ENCODE measurements around the gene MOB3A.

MOB3A gene

DNA sequence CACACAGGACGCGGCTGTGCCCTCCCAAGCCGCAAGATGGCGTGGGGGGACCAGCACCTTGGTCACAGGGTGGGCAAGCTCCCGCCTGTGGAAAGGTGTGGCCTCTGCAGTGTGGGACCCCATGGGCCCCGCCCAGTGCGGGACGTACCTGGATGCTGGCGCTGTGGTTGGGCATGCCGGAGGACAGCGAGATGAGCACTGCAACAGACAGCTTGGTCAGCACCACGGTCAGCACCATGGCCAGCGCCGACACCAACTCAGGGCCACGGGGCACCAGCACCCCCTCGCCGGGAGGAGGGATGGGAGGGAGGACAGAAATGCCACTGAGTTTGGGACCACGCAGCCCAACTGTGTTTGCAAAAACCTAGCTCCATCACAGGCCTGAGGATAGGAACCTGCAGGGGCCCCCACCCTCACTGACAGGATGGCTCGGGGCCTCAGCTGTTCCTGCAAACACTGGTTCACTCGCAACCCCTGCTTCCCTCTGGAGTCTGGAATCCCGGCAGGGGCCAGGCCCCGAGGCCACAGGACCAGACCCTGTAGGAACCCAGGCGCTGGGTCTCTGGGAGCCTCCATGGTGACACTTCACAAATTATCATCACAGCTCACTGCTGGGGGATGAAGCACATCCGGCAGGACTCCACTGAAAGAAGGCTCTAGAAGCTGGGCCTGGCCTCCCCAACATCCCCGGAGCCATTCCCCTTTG is 27.7 kb upstream of the MOB3A start:
- no peak for DNase-seq (ENCODE audit: low read depth in 2 of 2)

DNA sequence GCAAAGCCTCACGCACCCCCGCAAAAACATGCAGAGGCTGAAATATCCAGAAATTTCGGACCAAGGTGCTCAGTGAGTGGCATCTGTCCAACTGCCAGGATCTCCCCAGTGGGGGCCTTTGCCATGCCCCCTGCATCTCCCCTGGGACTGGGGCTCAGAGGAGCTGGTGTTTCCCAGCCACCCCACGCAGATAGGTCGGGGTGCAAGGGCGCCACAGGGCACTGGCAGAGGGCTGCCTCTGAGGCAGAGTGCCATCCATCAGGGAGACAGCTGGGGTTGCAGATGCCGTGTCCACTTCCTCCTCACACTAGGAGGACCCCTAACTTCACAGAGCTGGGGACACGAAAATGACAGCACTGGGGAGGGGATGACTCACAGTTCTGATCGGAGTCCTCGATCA is 26.9 kb upstream of the MOB3A start:
- no peak for DNase-seq (ENCODE audit: low read depth in 2 of 2)

DNA sequence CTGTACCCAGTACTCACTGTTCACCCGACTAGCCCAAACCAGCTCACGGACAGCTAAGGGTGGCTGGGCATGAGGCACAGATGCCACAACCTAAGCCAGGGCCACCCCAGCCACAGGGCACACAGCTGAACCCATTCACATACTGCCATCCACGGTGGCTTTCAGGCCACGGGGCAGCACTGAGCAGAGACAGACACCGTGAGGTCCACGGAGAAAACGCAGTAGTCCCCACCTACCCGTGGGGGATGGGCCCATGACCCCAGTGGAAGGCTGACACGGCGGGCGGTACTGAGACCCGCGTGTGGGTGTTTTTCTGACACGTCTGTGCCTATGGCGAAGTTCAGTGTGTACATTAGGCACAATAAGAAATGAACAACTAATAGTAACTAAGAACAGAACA is 26.1 kb upstream of the MOB3A start:
- no peak for DNase-seq (ENCODE audit: low read depth in 2 of 2)

DNA sequence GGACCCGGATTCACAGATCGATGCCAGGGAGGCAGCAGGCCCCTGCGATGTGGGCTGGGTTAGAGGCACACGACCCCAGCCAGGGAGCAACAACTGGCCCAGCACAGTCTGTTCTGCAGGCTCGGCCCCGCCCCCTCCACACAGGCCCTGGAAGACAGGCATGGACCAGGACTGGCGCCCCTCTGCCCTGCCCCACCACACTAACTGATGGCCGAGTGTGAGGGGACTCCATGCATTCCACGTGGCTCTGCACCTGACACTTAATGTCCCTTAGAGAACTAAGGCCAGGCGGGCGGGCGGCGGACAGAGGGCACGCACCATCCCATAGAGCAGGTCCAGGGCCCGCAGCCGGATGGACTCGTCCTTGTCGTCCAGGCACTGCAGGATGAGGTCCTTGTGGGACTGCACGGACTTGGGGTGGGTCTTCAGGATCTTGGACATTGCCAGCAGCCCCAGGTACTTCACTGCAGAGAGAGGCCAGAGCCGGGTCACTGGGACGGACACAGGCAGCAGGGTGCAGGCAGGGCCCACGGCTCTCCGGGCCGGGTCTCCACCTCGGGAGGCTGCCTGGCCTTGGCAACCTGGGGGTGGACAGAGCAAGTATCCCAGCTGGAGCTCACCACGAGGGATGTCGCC is 25.4 kb upstream of the MOB3A start:
- no peak for DNase-seq (ENCODE audit: low read depth in 2 of 2)

DNA sequence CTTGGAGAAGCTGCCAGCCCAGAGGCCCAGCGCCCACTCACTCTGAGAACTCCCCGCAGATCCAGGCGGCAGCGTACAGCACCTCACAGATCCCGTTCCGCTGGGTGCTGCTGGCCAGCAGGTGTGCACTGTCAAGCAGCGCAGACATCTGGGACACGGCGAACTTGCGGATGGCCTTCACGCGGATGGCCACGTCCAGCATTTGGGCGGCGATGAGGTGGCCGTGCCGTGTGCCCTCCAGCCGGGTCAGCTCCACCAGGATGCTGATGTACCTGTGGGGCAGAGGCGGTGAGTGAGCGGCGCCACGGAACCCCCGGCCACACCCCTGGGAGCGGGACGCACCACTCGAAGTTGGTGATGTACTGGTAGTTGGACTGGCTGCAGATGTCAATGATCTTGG is 24.7 kb upstream of the MOB3A start:
- DNase-seq (ENCODE audit: low read depth in 2 of 2) = no peak

DNA sequence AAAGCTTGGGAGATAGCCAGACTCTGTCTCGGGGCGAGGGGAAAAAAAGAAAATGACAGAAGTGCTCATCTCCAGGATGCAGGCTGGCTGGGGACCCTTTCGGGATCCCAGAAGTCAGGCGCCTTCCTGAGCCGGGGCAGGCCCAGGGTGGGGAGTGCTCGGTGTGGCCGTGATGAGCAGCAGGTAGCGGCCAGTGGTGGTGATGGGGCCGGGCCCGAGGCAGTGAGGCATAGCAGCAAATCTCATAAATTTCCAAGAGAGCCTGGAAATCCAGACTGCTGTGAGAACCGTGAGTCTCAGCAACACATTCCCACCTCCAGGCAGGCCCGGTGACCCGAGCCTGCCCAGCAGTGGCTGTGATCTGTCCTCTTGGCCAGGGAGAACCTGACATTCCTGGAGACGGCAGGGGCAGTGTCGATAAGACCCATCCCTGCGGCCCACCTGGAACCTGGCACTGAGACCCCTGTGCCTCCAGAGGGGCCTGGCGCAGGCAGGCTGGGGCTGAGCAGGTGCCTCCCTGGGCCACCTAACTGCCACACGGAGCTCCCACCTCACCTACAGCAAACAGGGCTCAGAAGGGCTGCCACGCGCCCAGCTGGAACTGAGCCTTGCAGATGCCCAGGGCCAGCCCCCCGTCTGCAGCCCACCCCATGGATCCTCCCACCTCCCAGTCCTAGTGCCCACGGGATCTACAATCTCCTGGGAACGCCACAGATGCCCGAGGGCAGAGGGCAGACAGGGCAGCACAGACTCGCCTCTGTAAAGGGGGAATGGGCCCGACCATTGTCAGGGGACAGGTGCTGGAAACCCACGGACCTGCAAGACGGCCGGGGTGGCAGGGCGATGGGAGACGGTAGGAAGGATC is 24.0 kb upstream of the MOB3A start:
- DNase-seq (ENCODE audit: low read depth in 2 of 2) = no peak

DNA sequence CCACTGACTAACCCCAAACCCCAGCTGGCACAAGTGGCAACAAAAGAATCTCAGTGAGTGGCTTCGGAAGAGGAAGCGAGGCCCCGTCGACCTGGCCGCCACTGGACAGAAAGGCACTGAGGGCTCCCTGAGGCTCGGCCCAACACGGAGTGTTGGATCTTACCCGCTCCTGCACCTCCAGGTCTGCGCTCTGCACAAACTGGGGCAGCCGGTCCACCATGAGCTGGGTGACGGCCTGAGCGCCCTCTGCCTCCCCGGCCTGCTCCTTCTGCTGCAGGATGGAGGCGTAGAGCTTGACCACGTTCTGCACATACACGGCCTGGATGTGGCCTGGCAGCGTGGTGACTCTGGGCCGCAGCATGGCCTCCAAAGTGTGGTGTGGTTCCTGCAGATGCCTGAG is 22.3 kb upstream of the MOB3A start:
- no peak for DNase-seq (ENCODE audit: low read depth in 2 of 2)

DNA sequence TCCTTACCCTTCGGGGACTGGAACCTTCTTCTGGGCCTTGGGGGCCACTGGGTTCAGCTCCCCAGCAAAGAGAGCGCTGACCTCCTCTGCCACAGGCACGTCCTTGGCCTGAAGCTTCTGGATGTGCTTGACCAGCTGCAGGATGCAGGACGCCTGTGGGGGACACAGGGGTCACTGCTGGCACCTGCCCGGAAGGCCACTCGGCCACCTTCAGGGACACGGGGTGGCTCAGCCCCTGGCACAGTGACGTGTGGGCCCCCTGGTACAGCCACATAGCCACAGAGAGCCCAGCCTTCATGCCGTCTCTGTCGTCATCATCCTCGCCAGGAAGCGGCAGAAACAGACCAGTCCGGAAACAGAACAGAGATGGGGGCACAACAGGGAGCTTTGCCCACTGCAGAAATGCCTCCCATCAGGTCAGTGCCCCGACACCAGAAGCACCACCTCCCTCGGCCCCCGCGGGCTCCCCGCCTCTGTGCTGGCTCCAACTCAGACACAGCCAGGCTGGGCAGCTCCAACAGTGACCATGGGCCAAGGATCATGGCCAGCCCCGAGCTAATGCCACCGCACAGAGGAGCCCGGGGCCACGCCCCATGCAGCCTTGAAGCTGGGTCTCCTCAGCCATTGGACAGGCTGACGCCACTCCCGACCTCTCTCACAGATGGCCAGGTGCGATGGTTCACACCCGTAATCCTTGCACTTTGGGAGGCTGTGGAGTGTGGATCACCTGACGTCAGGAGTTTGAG is 21.3 kb upstream of the MOB3A start:
- no peak for DNase-seq (ENCODE audit: low read depth in 2 of 2)

DNA sequence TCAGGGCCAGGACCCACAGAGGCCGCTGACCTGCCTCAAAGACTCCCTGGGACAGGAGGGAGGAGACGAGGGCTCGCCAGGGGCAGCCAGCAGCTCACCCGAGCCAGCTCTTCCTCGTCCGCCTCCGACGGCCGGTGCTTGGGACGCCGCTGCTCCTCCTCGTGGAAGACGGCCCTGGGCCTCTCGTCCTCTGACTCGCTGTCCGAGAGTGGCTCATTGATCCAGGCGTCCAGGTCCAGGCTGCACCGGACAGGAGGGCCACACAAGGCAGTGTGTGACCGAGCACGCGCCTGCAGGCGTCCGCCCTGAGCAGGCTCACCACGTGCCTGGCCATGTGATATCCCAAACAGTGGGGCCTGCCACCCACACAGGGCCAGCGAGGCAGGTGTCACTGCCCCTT is 20.4 kb upstream of the MOB3A start:
- DNase-seq (ENCODE audit: low read depth in 2 of 2) = no peak

DNA sequence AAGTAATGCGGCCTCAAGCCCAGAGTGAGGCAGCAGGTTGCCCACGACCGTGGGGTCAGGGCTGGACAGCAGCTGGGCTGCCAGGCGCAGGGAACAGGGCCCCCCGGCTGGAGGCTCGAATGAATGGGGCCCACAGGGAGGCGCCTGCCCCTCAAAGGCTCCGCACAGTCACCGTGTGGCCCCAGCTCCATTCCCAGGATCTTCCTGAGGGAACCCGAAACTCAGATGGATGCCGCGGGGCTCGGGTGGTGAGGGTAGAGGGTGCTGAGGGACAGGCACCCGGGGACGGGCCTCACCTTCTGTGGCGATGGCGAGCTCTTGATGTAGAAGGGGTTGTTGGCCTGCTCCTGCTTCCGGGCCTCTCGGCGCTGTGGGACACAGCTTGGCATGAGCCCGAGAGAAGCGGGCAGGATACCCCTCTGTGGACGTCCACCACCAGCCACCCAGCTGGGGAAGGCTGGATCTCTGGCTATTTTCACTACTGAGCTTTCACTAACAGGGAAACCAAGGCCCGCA is 19.8 kb upstream of the MOB3A start:
- no peak for DNase-seq (ENCODE audit: low read depth in 2 of 2)

DNA sequence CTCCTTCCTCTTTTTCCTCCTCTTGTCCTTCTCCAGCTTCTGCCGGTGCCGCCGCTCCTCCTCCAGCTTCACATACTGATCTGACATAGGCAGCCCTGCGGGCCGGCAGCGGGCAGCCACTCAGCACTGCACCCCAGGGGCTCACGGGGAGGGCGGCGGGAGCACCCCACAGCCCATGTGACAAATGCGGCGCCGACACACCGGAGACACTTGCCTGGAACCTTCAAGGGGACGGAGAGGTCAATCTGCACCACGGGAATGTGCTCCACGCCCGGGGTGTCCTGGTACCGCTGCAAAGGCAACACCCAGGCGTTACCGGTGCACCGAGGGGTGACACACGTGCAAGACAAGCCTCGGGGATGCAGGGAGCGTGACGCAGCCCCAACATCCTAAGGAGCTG is 19.2 kb upstream of the MOB3A start:
- DNase-seq (ENCODE audit: low read depth in 2 of 2) = no peak

DNA sequence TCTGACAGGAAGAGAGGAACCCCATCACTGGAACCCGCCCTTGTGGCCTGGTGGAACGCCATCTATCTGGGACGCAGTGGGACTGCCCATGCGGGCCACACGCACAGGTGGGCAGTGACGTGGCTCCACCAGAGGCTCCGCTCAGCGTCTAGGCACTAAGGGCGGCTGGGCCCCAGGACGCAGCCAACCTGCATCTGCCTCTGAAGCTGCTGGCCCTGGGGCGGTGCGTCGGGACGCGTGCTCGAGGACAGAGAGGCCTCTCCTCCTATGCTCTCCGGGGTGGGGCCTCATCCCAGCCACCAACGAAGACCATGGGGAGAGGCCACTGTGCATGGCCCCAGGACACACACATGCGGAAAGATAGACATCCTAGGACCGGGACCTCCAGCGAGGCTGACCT is 18.7 kb upstream of the MOB3A start:
- no peak for DNase-seq (ENCODE audit: low read depth in 2 of 2)

DNA sequence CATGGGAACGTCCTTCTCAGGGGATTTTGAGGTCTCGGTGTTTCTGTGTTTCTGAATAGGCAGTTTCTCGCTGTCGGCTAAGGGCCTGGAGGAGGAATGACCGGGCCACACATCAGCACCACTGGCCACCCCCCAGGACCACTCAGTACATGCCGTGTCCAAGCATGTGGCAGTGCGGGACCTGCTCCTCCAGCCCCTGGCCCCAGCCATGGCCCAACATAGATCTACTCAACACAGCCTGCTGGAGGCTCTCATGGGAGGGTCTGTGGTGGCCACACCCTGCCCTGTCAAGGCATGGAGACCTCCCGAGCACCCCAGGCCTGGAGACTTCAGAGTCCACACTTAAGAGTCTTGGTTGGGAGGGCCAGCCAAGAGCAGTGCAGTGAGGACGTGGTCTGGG is 18.1 kb upstream of the MOB3A start:
- no peak for DNase-seq (ENCODE audit: low read depth in 2 of 2)

DNA sequence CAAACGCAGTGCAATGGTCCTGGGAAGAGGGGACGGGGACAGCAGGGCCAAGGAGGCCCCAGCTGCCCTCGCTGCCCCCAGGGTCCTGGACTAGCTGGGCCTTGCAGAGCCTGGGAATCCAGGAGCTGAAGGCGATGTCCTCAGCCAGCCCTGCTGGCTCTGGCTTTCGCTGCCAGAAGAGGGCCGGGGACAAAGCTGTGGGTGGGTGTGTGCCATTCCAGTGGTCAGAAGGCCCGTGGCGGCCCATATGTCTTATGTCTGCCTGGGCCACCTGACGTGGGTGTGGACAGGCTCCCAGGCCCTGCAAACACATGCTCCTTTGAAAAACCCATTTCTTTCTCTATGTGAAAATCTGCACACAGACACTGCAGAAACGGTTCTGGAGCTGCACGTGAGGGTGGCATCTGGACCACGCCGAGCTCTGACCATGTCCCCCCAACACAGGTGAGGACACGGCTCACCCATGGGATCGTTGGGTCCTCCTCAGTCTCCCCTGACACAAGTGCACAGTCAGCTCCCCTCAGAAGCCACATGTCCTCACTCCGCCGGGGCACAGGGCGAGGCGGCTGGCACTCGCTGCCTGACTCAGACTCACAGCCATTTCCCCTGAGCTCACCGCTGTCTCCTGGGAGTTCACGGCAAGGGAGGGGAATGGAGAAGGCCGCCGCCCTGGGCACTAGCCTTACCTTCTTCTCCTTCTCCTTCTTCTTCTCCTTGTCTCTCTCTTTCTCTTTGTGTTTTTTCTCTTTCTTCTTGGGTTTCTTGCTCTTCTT is 17.5 kb upstream of the MOB3A start:
- DNase-seq (ENCODE audit: low read depth in 2 of 2) = no peak

DNA sequence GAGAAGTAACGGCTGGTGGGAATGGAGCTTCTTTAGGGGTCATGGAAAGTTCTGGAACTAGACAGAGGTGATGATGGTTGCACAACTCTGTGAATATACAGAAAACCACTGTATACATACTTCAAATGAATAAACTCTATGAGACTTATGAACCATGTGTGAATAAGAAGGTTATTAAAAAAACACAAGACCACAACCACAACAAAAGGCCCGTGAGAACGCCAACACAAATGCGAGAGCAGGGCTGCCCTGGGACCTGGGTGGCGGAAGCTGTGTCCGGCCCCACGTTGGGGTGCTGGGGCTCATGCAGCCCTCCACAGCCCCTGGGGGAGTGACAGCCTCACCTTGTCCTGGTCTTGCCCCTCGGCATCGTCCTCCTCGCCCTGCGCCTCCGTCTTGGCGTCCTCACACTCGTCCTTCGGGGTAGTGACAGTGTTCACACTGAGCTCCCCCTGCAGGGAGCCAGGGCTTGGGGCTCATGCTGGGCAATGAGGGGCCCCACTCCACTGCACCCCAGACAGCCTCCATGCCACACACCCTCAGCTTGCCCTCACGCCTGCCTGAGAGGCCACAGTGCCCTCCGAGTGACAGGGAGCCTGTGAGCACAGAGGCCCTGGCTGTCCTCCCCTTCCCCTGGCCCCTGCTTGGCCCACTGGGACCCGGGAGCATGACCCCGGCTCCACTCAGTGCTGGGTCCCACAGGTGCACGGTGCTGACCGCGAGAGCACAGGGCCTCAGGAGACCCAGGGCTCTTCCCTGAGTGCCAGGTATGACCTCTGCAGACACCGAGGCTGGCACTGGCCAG is 16.6 kb upstream of the MOB3A start:
- no peak for DNase-seq (ENCODE audit: low read depth in 2 of 2)

DNA sequence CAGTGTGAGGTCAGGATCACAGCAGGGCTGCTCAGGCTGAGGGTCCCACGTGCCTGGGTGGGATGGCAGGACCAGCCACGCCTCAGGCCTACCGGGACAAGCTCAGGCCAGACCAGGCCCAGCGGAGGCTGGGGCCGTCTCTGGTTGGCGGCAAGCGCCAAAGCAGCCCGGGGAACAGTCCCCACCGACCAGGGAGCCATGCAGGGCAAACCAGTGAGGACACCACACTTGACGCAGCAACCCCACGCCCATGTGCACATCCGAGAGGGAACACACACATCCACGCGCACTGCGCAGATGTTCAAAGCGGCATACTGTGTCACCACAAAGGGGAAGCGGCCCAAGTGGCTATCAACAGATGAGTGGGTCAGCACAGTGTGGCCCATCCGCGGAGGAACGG is 15.8 kb upstream of the MOB3A start:
- no peak for DNase-seq (ENCODE audit: low read depth in 2 of 2)

DNA sequence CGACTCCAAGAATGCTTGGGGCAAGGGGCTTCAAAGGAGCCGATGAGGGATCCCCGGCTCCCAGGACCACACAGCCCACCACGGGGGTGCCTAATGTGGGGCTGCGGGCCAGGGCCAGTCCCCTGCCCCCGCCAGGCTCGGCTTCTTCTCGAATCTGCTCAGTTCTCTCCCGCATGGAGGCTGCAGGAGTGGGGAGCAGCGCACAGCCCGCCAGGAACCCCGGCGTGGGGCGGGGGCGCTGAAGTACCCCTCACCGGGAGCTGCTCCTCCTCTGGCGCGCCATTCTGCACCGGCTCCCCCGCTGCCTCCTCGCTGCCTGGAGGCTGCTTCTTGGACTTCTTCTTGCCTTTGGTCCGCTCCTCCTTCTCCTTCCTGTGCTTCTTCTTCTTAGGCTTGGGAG is 15.3 kb upstream of the MOB3A start:
- no peak for DNase-seq (ENCODE audit: low read depth in 2 of 2)

DNA sequence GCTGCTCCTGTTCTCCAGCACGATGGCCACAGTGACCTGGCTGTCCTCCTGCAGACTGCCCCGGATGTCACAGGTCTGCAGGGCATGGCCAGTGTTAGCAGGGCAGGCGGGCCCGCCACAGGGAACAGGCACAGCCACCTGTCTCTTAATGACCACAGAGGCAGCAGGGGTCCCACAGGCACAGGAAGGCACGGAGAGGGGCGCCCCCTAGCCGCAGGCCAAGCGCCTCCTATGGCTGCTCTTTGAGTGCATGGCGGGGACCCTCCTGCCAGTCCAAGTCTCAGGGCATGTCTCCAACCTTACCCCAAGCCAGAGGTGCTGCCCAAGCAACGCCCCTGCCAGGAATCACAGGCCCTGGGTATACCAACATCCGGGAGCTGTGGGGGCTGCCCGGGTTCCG is 14.7 kb upstream of the MOB3A start:
- DNase-seq (ENCODE audit: low read depth in 2 of 2) = no peak

DNA sequence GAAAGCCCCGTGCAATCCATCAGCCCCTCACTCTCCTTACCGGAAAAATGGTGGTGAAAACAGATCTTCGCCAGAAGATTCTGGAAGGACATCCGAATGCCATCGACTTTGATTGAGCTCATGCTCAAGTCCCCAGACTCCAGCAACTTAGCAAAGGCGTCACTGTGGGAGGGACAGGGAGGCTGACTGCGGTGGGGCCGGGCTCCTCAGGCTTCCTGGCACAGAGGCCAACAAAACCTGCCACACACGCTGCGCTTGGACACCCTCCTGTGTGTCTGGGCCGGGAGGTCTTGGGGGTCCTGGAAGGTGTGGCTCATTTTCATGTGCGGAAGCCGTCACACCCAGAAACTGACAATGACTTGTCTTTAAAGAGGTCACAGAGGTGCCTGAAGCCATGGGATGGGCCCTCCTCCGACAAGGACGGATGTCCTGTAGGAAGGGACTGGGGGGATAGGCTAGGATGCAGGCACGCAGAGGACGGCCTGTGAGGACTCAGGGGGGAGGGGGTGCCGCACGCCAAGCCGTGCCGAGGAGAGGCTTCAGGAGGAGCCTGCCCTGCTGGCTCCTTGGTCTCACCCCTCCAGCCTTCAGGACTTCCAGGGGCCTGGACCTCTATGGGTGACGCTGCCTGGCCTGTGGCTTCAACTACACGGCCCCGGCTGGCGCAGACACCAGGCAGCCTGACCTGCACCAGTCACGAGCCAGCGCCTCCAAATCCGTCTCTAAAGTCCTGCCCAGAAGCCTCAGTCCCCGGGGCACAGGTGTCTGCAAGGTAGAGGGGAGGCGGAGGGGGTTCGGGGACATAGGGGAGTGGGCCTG is 13.1 kb upstream of the MOB3A start:
- DNase-seq (ENCODE audit: low read depth in 2 of 2) = no peak

Data from stimulated activated CD4-positive, alpha-beta T cell treated with anti-CD3 and anti-CD28 coated beads, Interleukin-1b, Interleukin-23, amount 100 ng/mL, for 4 hours (primary cell).